SK-N-SH (cell line): ENCODE measurements around the gene TM7SF3.

Experiments used
- CHD2 ChIP-seq: fragments of 150-350 bp; IDR thresholded peaks from 2 replicates; pipeline ENCODE4 v1.6.1; 2018; ENCODE audit warnings: low read length; ENCODE audit not compliant: partially characterized antibody
- CTCF ChIP-seq: fragments of 200-600 bp; sonication (generic); IDR thresholded peaks from 2 replicates; pipeline ENCODE4 v1.6.1; 2017; ENCODE audit warnings: antibody characterized with exemption, mild to moderate bottlenecking, moderate library complexity
- TCF12 ChIP-seq: IDR thresholded peaks from 2 replicates; pipeline ENCODE4 v1.4.0; 2012
- YY1 ChIP-seq: IDR thresholded peaks from 2 replicates; pipeline ENCODE4 v1.4.0; 2012; ENCODE audit warnings: low read depth, mild to moderate bottlenecking

- TF ChIP-seq CHD2 (no peak), TCF12 (no peak), CTCF (no peak), YY1 (no peak)
These were observed 77.4 kb downstream of the TM7SF3 start for GRCh38 chr12:26936559-26937442.
